ENCODE data around the gene P2RX6. TPM values are rescaled to one million over a fixed set of nuclear protein-coding genes. Genes with fewer than 3 reads are reported as not detected.

Gene P2RX6
- total and polyA plus RNA-seq, 2 experiments from 2014 or later = not detected

- peaks cover 21% of the 10 kb centered on the region for H3K27me3 Mint-ChIP-seq (ENCODE audit: insufficient read depth, low read depth, poor library complexity)
- no peak for DNase-seq (ENCODE audit: low spot score)
- Histone ChIP-seq H3K36me3 (ENCODE audit: insufficient read depth) (no peaks in the 10 kb centered on the region; the same call in 1 of the 2 replicates), H3K4me3 (peak overlapping the region; percentile 93), H3K4me1 (ENCODE audit: insufficient read depth) (peaks cover 11% of the 10 kb centered on the region; the same call in 1 of the 2 replicates), H3K27me3 (ENCODE audit: insufficient read depth) (no peaks in the 10 kb centered on the region), H4K20me1 (replicated peaks; ENCODE audit: insufficient read depth) (no peaks in the 10 kb centered on the region), H3F3A (replicated peaks; ENCODE audit: low read depth) (no peaks in the 10 kb centered on the region), H3K79me2 (replicated peaks; ENCODE audit: insufficient read depth) (no peaks in the 10 kb centered on the region), H2AFZ (no peak overlapping the region), H3K27ac (ENCODE audit: low read depth) (no peak overlapping the region), H3K9me2 (ENCODE audit: insufficient read depth) (0 out of 2 replicates have a peak, but pooled peaks cover 6% of the 10 kb centered on the region), H3K4me2 (peak overlapping the region; percentile 97)
- peaks cover 14% of the 10 kb centered on the region for H3K9me3 Mint-ChIP-seq
- H3K4me1 Mint-ChIP-seq = peaks cover 15% of the 10 kb centered on the region
- no peak overlapping the region for H3K27ac Mint-ChIP-seq
- no peak for ATAC-seq
- H3K4me3 Mint-ChIP-seq = peak overlapping the region; percentile 95
- peaks cover 10% of the 10 kb centered on the region; the same call in 1 of the 3 replicates for H3K36me3 Mint-ChIP-seq (ENCODE audit: low read depth)
- no peak for TF ChIP-seq STAT1 (IDR thresholded peaks at IDR 0.05; ENCODE audit: unreplicated experiment)
- TF ChIP-seq ZNF331 (CRISPR knock-in tag; IDR thresholded peaks at IDR 0.05; ENCODE audit: low read depth) = no peak
- TF ChIP-seq EZH2 (IDR thresholded peaks at IDR 0.05; ENCODE audit: low read depth, unreplicated experiment) = no peak
- no peak for TF ChIP-seq POLR2AphosphoS5 (IDR thresholded peaks at IDR 0.05; ENCODE audit: low read depth)
- TF ChIP-seq ZNF114 (CRISPR knock-in tag; IDR thresholded peaks at IDR 0.05) = no peak
- TF ChIP-seq CREB1 (CRISPR knock-in tag; IDR thresholded peaks at IDR 0.05; ENCODE audit: low read depth) = no peak
- no peak for TF ChIP-seq ZNF462 (CRISPR knock-in tag; IDR thresholded peaks at IDR 0.05)
- no peak for TF ChIP-seq NANOG (IDR thresholded peaks at IDR 0.05; ENCODE audit: borderline replicate concordance)
- TF ChIP-seq, protein P1, sequence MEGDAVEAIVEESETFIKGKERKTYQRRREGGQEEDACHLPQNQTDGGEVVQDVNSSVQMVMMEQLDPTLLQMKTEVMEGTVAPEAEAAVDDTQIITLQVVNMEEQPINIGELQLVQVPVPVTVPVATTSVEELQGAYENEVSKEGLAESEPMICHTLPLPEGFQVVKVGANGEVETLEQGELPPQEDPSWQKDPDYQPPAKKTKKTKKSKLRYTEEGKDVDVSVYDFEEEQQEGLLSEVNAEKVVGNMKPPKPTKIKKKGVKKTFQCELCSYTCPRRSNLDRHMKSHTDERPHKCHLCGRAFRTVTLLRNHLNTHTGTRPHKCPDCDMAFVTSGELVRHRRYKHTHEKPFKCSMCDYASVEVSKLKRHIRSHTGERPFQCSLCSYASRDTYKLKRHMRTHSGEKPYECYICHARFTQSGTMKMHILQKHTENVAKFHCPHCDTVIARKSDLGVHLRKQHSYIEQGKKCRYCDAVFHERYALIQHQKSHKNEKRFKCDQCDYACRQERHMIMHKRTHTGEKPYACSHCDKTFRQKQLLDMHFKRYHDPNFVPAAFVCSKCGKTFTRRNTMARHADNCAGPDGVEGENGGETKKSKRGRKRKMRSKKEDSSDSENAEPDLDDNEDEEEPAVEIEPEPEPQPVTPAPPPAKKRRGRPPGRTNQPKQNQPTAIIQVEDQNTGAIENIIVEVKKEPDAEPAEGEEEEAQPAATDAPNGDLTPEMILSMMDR (conservative IDR thresholded peaks at IDR 0.05; ENCODE audit: low read depth in 2 of 2) = no peak
- no peak for TF ChIP-seq REST (IDR thresholded peaks at IDR 0.05; ENCODE audit: unreplicated experiment)
- TF ChIP-seq, protein P2, sequence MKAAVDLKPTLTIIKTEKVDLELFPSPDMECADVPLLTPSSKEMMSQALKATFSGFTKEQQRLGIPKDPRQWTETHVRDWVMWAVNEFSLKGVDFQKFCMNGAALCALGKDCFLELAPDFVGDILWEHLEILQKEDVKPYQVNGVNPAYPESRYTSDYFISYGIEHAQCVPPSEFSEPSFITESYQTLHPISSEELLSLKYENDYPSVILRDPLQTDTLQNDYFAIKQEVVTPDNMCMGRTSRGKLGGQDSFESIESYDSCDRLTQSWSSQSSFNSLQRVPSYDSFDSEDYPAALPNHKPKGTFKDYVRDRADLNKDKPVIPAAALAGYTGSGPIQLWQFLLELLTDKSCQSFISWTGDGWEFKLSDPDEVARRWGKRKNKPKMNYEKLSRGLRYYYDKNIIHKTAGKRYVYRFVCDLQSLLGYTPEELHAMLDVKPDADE (IDR thresholded peaks at IDR 0.05) = no peak
- TF ChIP-seq JUNB (IDR thresholded peaks at IDR 0.05; ENCODE audit: unreplicated experiment) = no peak
- TF ChIP-seq EZH2phosphoT487 (IDR thresholded peaks at IDR 0.05; ENCODE audit: unreplicated experiment) = no peak
Measured at GRCh38 chr22:20983081-20983771, 31.7 kb upstream of the P2RX6 start.
